Rectal smooth muscle tissue (tissue), 1 donor: ENCODE results near the gene SLCO2A1.

ENCODE experiments used
- H3K27ac ChIP-seq: one replicate; pipeline ENCODE4 v1.7.0; 2013; ENCODE audit warnings: low read depth, low read length, inconsistent platforms
- H3K27me3 ChIP-seq: one replicate; pipeline ENCODE4 v1.7.0; 2013; ENCODE audit warnings: low read length; ENCODE audit not compliant: control insufficient read depth, insufficient read depth
- H3K36me3 ChIP-seq: one replicate; pipeline ENCODE4 v1.7.0; 2013; ENCODE audit warnings: low read length; ENCODE audit not compliant: control insufficient read depth, insufficient read depth
- H3K4me1 ChIP-seq: one replicate; pipeline ENCODE4 v1.7.0; 2013; ENCODE audit warnings: low read length; ENCODE audit not compliant: control insufficient read depth, insufficient read depth
- H3K4me3 ChIP-seq: one replicate; pipeline ENCODE4 v1.7.0; 2013; ENCODE audit warnings: low read length
- H3K9ac ChIP-seq: one replicate; pipeline ENCODE4 v1.7.0; 2013; ENCODE audit warnings: low read length

SLCO2A1 gene

DNA sequence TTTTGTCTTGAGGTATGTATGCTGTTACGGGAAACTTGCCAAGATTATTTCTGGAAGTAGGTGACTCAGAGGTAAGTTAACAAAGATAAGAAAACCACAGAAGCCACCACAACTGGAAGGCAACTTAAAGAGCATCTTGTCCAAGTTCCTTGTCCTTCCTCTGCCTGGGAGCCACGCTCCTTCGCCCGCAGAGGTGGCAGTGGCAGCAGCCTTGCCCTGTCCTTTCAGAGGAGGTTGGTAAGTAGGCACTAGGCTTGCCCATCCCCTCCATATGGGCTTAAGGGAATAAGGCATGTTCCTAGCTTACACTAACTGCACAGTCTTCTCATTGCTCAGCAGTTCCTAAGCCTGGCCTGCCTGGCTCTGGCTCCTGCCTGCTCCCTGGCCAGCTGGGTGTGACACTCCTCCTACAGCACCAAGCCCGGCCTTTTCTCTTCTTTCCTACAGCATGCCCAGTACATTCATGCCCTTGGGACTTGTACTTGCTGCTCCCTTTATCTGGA is 86.0 kb downstream of the SLCO2A1 start:
- Histone ChIP-seq H3K27ac (no peak overlapping the region), H3K9ac (no peak overlapping the region), H3K36me3 (no peaks in the 10 kb centered on the region), H3K4me3 (no peak overlapping the region), H3K4me1 (no peaks in the 10 kb centered on the region), H3K27me3 (no peaks in the 10 kb centered on the region)

DNA sequence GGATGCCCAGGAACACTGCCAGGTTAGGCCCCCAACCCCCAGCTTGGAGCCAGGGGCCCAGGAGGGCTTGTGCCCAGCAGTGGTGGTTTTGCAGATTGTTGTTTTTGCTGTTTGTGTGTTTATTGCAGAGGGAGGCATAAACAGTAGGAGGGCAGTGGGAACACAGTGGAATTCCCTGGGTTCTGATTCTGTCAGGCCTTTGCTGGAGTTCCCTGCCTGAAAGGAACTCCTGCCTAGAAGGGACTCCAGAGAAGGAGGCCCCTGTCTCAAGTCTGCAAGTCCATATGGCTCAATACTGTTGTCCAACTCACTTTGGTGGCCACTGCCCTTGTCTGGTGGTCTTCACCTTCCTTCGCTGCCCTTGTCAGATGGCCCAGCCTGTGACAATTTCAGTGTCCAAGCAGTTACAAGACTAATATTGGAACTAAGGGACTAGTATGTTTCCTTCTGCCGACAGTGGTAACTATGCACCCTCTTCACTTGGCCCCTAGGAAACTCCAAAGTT is 86.6 kb downstream of the SLCO2A1 start:
- no peak overlapping the region for H3K4me3 ChIP-seq
- no peaks in the 10 kb centered on the region for H3K4me1 ChIP-seq
- no peak overlapping the region for H3K27ac ChIP-seq

GRCh38 chr3:133941415-133941821 is 88.3 kb downstream of the SLCO2A1 start:
- no peak overlapping the region for H3K4me3 ChIP-seq
- no peaks in the 10 kb centered on the region for H3K36me3 ChIP-seq
- no peak overlapping the region for H3K9ac ChIP-seq
- H3K4me1 ChIP-seq = no peaks in the 10 kb centered on the region
- no peak overlapping the region for H3K27ac ChIP-seq
- no peaks in the 10 kb centered on the region for H3K27me3 ChIP-seq

More for the DNA sequence above, 86.6 kb downstream of the SLCO2A1 start:
- no peak overlapping the region for H3K9ac ChIP-seq
- no peaks in the 10 kb centered on the region for H3K36me3 ChIP-seq
- H3K27me3 ChIP-seq = no peaks in the 10 kb centered on the region

DNA sequence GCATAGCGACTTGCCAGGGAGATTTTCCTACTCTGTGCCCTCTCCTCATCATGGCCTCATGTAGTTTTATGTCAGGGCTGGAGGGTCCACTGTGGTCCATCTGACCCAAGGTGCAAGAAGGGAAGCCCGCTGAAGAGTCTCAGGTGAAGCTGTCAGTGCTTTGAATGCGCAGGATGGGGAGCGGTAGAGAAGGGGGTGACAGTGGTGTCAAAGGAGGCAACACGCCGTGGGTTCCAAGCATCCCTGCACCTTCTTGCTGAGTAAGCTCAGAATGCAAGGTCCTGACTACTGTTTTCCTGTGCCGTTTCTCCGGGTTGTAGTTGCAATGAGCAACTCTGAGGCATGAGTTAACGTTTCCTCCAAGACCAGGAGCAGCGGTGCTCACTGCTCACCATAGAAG is 89.2 kb downstream of the SLCO2A1 start:
- Histone ChIP-seq H3K9ac (no peak overlapping the region), H3K4me1 (no peaks in the 10 kb centered on the region), H3K27ac (no peak overlapping the region), H3K36me3 (no peaks in the 10 kb centered on the region), H3K4me3 (no peak overlapping the region), H3K27me3 (no peaks in the 10 kb centered on the region)

GRCh38 chr3:133939463-133939835 is 90.3 kb downstream of the SLCO2A1 start:
- H3K4me1 ChIP-seq = no peaks in the 10 kb centered on the region
- H3K27me3 ChIP-seq = no peaks in the 10 kb centered on the region
- H3K36me3 ChIP-seq = no peaks in the 10 kb centered on the region
- no peak overlapping the region for H3K27ac ChIP-seq
- H3K9ac ChIP-seq = no peak overlapping the region
- no peak overlapping the region for H3K4me3 ChIP-seq

GRCh38 chr3:133938770-133939462 is 90.8 kb downstream of the SLCO2A1 start:
- no peak overlapping the region for H3K27ac ChIP-seq
- H3K4me1 ChIP-seq = no peaks in the 10 kb centered on the region
- H3K36me3 ChIP-seq = no peaks in the 10 kb centered on the region

DNA sequence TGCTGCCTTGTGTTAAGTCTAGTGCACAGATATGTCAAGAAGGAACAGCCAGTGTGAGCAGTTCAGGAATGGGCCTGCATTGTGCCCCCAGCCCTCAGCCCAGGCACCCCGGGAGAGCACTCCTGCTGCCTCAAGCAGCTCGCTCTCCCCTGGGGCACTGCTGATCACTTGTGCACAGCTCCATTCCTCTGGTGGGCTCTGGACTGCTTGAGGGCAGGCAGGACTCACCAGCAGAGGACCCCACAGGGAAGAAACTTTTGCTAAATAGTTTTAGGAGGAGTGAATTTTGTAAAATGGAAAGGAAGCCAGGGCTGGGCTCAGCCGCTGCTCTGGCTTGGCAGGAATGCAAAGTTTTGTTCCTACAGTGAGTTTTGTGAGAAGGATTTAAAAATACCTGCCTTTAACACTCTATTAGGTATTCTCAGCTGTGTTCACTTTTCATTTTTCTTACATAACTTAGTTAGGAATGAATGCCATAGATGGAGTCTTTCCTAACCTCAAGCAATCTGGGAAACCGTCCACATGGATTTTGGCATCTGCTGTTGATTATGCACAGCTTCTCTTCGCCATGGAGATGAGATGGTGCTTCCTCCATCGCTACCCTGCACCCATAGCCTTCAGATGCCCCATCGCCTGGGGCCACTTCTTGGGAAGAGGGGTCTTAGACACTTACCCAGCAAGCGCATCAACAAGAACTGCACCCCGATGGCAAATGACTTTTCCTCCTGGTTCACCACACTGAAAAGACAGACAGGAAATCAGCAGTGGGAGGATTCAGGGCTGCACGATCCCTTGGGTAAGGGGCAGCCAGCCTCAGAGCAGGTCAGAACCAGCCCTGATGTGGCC is 91.7 kb downstream of the SLCO2A1 start:
- no peaks in the 10 kb centered on the region for H3K4me1 ChIP-seq
- no peak overlapping the region for H3K9ac ChIP-seq
- H3K27ac ChIP-seq = no peak overlapping the region
- no peaks in the 10 kb centered on the region for H3K27me3 ChIP-seq
- H3K36me3 ChIP-seq = no peaks in the 10 kb centered on the region
- no peak overlapping the region for H3K4me3 ChIP-seq

More at GRCh38 chr3:133938770-133939462, 90.8 kb downstream of the SLCO2A1 start:
- no peaks in the 10 kb centered on the region for H3K27me3 ChIP-seq
- H3K9ac ChIP-seq = no peak overlapping the region
- no peak overlapping the region for H3K4me3 ChIP-seq

GRCh38 chr3:133937061-133937686 is 92.6 kb downstream of the SLCO2A1 start:
- H3K9ac ChIP-seq = no peak overlapping the region
- H3K27me3 ChIP-seq = no peaks in the 10 kb centered on the region
- no peaks in the 10 kb centered on the region for H3K4me1 ChIP-seq
- no peak overlapping the region for H3K4me3 ChIP-seq
- H3K36me3 ChIP-seq = no peaks in the 10 kb centered on the region
- no peak overlapping the region for H3K27ac ChIP-seq

DNA sequence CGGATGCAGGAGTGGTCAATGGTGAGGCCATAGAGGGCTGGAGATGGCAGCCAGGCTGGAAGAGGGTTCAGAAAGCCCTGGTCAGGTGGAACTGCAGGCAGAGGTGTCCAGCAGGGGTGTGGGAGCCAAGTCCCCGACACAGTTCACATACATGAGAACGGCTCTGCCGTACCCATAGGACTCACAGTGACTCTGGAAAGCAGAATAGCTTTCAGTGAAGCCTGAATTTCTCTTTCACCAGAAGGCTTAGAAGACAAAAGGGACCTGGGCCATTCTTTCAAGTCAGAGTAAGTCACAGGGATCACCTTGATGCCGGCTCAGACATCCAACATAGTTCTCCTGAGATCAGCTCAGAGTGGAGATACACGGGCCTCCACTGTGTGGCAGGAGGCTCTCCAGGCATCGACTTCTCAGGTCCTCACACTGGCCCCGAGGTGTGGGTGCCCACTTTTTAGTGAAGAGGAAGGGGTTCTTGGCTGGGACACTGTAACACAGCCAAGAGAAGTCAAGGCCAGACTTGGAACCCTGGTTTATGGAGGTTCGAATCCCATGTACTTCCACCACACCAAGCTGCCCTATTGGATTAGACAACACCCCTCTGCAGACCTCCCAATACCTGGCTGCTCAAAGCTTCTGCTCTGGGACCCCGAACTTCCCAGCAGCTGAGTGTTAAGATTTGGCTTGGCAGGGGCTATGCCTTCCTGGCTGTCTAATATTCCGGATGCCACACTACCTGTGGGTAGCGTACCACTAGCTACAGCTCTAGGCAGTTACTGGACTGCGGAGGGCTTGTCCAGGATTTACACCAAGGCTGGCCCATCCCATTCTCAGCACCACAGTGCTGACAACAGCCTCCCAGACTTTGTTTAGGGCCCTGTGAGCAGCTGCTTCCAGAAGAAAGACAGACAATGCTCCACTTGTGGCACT is 93.6 kb downstream of the SLCO2A1 start:
- no peaks in the 10 kb centered on the region for H3K36me3 ChIP-seq
- H3K27ac ChIP-seq = no peak overlapping the region
- no peak overlapping the region for H3K4me3 ChIP-seq
- no peaks in the 10 kb centered on the region for H3K4me1 ChIP-seq
- H3K9ac ChIP-seq = no peak overlapping the region
- no peaks in the 10 kb centered on the region for H3K27me3 ChIP-seq

DNA sequence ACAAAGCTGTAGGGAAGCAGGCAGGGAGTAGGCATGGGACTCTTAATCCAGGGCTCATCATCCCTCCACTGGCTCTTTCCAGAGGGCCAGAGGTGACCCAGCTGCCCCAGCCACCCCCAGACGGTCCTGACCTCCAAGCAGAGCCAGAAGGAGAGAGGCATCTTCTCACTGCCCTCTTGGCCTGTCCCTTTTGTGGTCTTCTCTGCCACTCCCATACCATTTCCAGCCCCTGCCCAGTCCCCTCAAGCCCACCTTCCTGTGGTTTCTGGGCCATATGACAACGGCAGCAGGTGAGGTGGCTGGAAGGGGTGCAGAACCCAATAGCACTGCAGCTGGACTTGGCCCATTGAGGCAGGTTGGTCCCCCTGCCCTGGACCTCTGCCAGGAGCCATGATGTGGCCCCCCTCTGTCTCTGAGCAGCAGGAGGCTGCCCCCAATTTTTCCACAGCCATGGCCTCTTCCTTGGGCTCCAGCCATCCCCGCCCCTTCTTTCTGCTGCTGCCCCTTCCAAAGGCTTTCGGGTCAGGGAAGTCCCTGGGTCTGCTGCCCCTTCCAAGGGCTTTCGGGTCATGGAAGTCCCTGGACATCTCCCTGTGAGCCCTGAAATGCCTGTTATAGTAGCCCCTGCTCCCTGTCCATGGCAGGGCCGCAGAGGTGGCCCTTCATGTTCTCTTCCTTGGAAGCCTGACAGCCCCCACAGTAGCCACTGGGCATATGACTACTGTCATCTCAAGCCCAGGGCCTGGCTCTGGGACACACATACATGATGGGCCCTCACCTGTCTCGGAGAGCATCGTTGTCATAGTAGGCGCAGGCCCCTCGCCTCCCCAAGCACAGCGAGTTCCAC is 94.5 kb downstream of the SLCO2A1 start:
- H3K36me3 ChIP-seq = no peaks in the 10 kb centered on the region
- no peak overlapping the region for H3K4me3 ChIP-seq
- no peaks in the 10 kb centered on the region for H3K4me1 ChIP-seq
- H3K27me3 ChIP-seq = no peaks in the 10 kb centered on the region
- H3K9ac ChIP-seq = no peak overlapping the region
- H3K27ac ChIP-seq = no peak overlapping the region
